Measurements from ENCODE around the gene SURF2.
"Not testable (repeated sequence)": the region's sequence is repeated elsewhere in the genome, so short reads cannot be mapped to it uniquely, and the experiment has no call there.

Gene SURF2

GRCh38 chr9:133357656-133358055 lies 1.3 kb downstream of the SURF2 start:
- DNase-seq = no peak

DNA sequence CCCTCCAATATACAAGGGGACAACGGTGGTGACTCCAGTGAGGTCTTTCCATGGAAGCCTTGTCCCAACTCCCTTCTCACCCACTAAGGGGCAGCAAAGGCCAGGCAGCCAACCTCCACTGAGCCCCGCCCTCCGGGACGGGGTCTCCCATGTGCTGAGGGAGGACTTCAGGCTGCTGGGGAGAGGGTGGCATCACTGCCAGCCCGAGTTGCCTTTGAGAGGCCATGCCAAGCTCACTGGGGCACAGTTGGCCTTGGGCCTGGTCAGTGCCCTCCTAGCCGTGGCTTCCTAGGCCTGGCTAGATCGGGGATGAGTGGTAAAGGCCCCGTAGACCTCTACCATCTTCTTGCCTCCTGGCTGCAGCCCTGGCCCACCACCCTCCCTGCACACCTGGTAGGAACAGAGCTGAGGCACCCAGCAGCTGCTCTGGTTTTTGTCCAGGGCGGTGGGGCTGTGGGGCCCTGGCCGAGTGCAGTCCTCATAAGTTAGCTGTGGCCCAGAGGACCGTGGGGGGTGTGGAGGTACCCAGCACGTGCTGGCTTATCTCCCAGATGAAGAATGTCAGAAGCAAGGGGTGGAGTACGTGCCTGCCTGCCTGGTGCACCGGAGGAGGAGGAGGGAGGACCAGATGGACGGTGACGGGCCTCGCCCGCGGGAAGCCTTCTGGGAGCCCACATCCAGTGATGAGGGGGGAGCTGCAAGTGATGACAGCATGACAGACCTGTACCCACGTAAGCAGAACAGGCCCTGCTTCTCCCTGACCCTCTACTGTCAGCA lies 3.2 kb downstream of the SURF2 start:
- no peak for DNase-seq

- DNase-seq = no peak
Observed at GRCh38 chr9:133360400-133361393, 4.3 kb downstream of the SURF2 start.

- DNase-seq = no peak
Observed at GRCh38 chr9:133361507-133362092, 5.2 kb downstream of the SURF2 start.

GRCh38 chr9:133362359-133363044 lies 6.2 kb downstream of the SURF2 start:
- DNase-seq = no peak

DNA sequence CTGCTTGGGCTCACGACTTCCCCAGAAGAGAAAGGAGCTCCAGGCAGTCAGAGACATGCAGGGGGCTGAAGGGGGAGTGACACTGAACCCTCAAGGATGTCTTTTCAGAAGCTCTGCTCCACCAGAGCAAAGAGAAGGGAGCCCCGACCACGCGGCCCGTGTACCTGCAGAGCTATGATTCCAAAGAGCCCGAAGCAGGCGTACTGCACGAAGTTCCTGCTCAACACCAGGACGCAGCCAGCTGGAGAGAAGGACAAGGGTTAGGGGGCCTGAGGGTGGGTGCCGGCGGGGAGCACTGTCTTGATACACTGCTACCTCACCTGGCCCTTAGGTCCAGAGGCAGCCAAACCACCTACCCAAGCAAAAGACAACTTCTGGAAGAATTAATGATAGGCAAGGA lies 10.1 kb downstream of the SURF2 start:
- DNase-seq = no peak

GRCh38 chr9:133367221-133367620 lies 10.9 kb downstream of the SURF2 start:
- DNase-seq = no peak

DNA sequence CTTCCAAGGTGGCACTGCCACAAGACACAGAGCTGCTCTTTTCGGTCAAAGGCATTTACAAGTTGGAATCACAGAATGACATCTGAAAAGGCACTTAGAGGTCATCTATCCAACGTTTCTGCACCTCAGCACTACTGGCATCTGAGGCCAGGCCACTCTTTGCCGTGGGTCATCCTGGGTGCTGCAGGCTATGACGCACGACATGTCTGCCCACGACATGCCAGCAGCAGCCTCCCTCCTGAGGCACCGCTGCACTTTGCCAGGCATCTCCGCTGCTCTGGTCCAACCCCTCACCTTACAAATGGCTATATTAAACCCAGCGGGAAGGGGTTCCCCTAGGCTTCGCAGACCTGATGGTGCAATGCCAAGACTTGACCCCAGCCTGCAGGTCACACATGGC lies 11.4 kb downstream of the SURF2 start:
- DNase-seq = no peak

DNA sequence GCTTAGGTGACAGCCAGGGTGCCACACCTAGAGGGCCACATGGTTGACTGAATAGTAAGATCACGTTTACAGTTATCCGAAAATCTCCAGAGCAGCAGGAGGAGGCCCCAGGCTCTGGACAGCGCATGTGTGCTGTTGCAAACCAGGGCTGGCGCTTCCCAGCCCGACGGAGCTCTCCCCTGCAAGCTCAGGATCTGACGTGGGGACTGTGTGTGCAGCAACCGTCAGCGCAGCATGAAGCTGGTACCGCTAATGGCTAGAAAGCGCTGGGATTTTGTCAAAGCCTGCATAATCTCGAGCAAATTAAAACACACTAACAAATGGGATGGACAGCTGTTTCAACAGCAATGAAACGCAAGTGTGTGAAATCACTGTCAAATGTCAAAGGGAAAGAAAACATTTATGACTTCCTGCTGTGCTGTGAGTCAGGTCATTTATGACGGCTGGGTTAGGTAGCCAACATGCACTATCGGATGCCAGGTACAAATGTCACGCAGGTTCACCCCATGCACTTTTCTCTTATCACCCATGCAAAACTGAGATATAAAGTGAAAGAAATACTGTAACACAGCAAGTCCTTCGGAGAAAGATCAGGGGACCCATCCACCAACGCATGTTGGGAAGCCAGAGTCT lies 12.0 kb downstream of the SURF2 start:
- DNase-seq = no peak

- no peak for DNase-seq
Observed at GRCh38 chr9:133369422-133369821, 13.1 kb downstream of the SURF2 start.

DNA sequence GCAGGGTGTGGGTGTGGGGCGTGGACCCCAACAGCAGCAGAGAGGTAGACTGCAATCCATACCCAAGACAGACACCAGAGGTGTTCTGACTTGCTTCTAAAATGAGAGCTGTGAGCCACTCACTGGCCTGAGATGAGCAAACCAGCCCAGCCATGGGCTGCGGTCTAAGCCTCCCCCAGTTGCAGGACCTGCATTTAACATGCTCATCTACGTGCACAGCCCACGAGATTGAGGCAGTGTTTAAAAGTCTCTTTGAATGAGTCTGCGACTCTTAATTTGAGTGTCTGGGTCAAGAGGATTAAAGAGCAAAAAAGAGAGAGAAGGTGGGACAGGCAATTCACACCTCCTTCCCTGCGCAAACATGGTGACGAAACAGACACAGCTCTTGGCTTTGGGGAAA lies 13.6 kb downstream of the SURF2 start:
- DNase-seq = no peak

- peak; percentile 57 for DNase-seq
Observed at GRCh38 chr9:133370685-133371084, 14.3 kb downstream of the SURF2 start.

- DNase-seq = peak; percentile 59
Observed at GRCh38 chr9:133371261-133371711, 14.9 kb downstream of the SURF2 start.

DNA sequence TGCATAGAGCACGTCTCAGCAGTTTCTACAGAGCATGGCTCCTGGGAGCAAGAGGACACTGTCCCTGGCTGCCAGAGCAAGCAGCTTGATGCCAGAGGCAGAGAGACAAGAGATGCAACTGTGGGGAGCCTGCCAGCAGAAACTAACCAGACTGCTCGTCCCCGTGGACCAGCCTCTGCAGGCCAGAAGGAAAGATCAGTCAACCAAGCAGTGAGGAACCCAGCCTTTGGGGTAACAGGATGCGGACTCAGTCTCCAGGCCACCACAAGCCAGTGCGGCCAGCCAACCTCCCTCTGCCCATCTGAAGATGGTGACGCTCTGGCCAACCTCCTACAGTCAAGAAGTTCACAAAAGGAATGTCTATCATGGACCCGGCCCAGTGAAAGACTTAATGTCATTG lies 15.8 kb downstream of the SURF2 start:
- DNase-seq = no peak

DNA sequence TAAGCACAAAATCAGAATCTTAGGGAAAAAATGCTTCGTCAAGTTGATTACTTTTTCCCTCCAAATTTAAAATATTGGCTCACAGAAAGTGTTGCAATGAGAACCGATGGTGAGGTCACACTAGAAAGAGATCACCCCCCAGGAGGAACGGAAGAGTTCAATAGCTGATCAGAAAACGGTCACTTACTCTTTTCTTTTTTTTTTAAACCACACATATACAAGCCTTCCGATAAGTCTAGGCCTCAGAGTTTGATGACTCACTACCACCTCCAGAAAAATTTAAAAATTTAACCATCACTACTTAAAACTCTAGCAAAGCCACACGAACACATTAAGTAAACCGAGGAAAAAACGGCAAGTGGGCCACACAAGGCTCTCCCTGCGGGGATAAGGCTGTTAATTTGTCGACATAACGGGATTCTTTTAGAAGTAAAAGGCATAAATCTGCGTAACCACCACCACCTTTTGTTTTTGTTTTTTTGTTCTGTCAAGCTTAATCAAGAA lies 18.3 kb downstream of the SURF2 start:
- DNase-seq = no peak

DNA sequence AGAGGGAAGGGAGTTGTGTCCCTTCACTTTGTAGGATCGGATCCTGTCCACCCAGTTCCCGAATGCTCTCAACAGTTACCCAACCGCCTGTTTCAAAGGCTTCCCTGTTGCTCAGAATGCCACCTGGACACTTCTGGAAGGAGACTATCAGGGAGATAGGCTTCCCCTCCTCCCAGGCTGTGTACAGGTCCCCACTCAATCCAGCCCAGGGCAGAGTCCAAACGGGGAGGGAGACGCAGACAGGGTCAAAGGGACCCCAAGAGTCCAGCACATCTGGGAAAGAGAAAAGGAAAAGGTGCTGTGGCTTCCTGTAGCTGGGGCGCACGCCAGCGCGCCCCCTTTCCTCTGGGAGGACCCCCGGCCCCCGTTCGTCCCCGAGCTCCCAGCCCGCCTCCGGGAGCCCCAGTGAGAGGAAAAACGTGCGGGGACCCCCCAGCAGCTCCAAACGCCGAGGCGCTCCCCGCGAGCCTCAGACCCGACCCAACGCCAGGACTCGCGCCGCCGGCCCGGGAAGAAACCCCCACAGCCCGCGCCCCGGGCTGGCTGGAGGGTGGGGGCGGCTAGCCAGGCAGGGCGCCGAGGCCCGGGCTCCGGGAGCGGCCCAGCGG lies 18.9 kb downstream of the SURF2 start:
- DNase-seq = no peak

GRCh38 chr9:133375724-133376654 lies 19.6 kb downstream of the SURF2 start, which contains the start of the genes STKLD1 and SURF4:
Gene STKLD1, plus strand, starts transcription at chr9:133376366. Its CDS starts 108 bp downstream, at chr9:133376474.
Gene SURF4, minus strand, starts transcription at chr9:133376060. Its CDS starts 91 bp downstream, at chr9:133375969.
- DNase-seq = peak; percentile 87

DNA sequence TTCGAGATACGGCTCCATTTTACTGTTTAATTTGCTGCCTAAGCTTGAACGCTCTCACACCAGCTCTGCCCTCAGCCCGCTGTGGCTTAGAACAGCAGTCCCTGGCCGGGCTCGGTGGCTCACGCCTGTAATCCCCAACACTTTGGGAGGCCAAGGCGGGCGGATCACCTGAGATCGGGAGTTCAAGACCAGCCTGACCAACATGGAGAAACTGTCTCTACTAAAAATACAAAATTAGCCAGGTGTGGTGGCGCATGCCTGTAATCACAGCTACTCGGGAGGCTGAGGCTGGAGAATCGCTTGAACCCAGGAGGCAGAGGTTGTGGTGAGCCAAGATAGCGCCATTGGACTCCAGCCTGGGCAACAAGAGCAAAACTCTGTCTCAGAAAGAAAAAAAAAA lies 20.9 kb downstream of the SURF2 start:
- not testable (repeated sequence) for DNase-seq

GRCh38 chr9:133377721-133378216 lies 21.4 kb downstream of the SURF2 start:
- no peak for DNase-seq

GRCh38 chr9:133378408-133378962 lies 22.1 kb downstream of the SURF2 start:
- DNase-seq = no peak
